ENCODE data around the gene MPV17L. TPM values are rescaled to one million over a fixed set of nuclear protein-coding genes. Genes with fewer than 3 reads are reported as not detected.
"Not testable (repeated sequence)": the region's sequence is repeated elsewhere in the genome, so short reads cannot be mapped to it uniquely, and the experiment has no call there.

MPV17L gene
- total RNA-seq, 2 experiments from 2014 or later = not detected

GRCh38 chr16:15398618-15399316 is 3.2 kb downstream of the MPV17L start:
- Mint-ChIP-seq H3K4me1 (no peaks in the 10 kb centered on the region), H3K4me3 (no peak overlapping the region), H3K36me3 (ENCODE audit: low read depth) (no peaks in the 10 kb centered on the region), H3K27ac (no peak overlapping the region), H3K9me3 (no peaks in the 10 kb centered on the region), H3K27me3 (peaks cover 40% of the 10 kb centered on the region)
- ChIA-PET CTCF (interaction anchor here (0.6 kb wide), 1 partner anchor 135 kb away, joined by 3 read pairs; no protein-coding TSS in a partner anchor), POLR2A (no interaction called here)
- no peak for DNase-seq

DNA sequence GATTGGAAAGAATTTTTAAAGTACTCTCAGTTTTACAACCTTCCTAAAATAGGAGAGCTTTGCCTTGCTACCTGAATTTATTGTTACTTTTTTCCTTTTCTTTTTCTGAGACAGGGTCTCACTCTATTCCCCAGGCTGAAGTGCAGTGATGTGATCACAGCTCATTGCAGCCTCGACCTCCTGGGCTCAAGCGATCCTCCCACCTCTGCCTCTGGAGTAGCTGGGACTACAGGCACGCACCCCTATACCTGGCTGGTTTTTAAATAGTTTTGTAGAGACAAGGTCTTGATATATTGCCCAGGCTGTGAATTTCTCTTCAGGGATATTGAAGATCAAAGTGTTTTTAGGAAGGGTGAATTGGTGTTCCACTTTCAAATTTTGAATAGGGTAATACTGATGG is 3.8 kb downstream of the MPV17L start:
- no peak overlapping the region for H3K4me3 Mint-ChIP-seq
- H3K36me3 Mint-ChIP-seq (ENCODE audit: low read depth) = no peaks in the 10 kb centered on the region
- no peaks in the 10 kb centered on the region for H3K9me3 Mint-ChIP-seq
- DNase-seq = no peak
- no peaks in the 10 kb centered on the region for H3K4me1 Mint-ChIP-seq
- H3K27me3 Mint-ChIP-seq = peaks cover 38% of the 10 kb centered on the region
- CTCF ChIA-PET = interaction anchor here (0.6 kb wide), 1 partner anchor 135 kb away, joined by 3 read pairs; no protein-coding TSS in a partner anchor
- H3K27ac Mint-ChIP-seq = no peak overlapping the region
- POLR2A ChIA-PET = no interaction called here

DNA sequence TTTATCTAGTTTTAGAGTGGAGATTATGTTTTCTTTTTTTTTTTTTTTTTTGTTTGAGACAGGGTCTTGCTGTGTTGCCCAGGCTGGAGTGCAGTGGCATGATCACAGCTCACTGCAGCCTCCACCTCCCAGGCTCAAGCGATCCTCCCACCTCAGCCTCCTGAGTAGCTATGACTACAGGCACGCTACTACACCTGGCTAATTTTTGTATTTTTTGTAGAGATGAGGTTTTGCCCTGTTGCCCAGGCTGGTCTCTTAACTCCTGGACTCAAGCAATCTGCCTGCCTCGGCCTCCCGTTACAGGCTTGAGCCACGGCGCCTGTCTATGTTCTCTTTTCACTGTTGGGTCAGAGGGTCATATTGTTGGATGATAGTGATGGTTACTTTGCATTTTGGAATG is 4.8 kb downstream of the MPV17L start:
- H3K27me3 Mint-ChIP-seq = peaks cover 33% of the 10 kb centered on the region
- H3K27ac Mint-ChIP-seq; DNase-seq; H3K4me3 Mint-ChIP-seq; POLR2A ChIA-PET; CTCF ChIA-PET; H3K9me3 Mint-ChIP-seq; H3K4me1 Mint-ChIP-seq; H3K36me3 Mint-ChIP-seq (ENCODE audit: low read depth): not testable (repeated sequence)

GRCh38 chr16:15401972-15402371 is 6.4 kb downstream of the MPV17L start:
- Mint-ChIP-seq H3K9me3 (no peaks in the 10 kb centered on the region), H3K27ac (no peak overlapping the region), H3K4me3 (no peak overlapping the region), H3K4me1 (no peaks in the 10 kb centered on the region), H3K36me3 (ENCODE audit: low read depth) (no peaks in the 10 kb centered on the region), H3K27me3 (peaks cover 21% of the 10 kb centered on the region)
- CTCF ChIA-PET = no interaction called here
- POLR2A ChIA-PET = no interaction called here
- DNase-seq = no peak

GRCh38 chr16:15403392-15403995 is 7.9 kb downstream of the MPV17L start:
- Mint-ChIP-seq H3K4me3 (no peak overlapping the region), H3K27me3 (peaks cover 8% of the 10 kb centered on the region), H3K27ac (no peak overlapping the region), H3K9me3 (no peaks in the 10 kb centered on the region), H3K4me1 (no peaks in the 10 kb centered on the region), H3K36me3 (ENCODE audit: low read depth) (no peaks in the 10 kb centered on the region)
- DNase-seq = no peak
- ChIA-PET CTCF (interaction anchor here (0.6 to 0.7 kb wide), 2 partner anchors 72 to 1139 kb away, joined by 3 read pairs; no protein-coding TSS in a partner anchor), POLR2A (no interaction called here)

- H3K27me3 Mint-ChIP-seq; H3K36me3 Mint-ChIP-seq (ENCODE audit: low read depth); H3K9me3 Mint-ChIP-seq; POLR2A ChIA-PET; H3K4me1 Mint-ChIP-seq; DNase-seq; H3K4me3 Mint-ChIP-seq; H3K27ac Mint-ChIP-seq: not testable (repeated sequence)
- CTCF ChIA-PET = interaction anchor here (0.6 kb wide), 1 partner anchor 1139 kb away, joined by 3 read pairs; no protein-coding TSS in a partner anchor
Observed at GRCh38 chr16:15404091-15404490, 8.5 kb downstream of the MPV17L start.

- ChIA-PET CTCF (no interaction called here), POLR2A (no interaction called here)
- H3K9me3 Mint-ChIP-seq = no peaks in the 10 kb centered on the region
- no peak overlapping the region for H3K27ac Mint-ChIP-seq
- no peak overlapping the region for H3K4me3 Mint-ChIP-seq
- H3K36me3 Mint-ChIP-seq (ENCODE audit: low read depth) = no peaks in the 10 kb centered on the region
- no peak for DNase-seq
- no peaks in the 10 kb centered on the region for H3K4me1 Mint-ChIP-seq
- H3K27me3 Mint-ChIP-seq = no peaks in the 10 kb centered on the region
Observed at GRCh38 chr16:15404792-15405191, 9.2 kb downstream of the MPV17L start.

DNA sequence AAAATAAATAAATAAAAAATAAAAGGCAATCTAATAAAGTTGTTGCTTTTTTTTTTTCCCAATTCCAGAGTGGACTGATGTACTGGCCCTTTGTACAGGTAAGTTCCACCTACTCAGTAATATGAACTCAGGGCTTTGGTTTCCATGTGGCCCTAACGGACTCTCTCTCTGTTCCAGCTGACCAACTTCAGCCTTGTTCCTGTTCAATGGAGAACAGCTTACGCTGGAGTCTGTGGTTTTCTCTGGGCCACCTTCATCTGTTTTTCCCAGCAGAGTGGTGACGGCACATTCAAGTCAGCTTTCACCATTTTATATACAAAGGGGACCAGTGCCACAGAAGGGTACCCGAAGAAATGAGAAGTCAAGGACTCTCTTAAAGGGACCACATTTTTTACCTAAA is 12.2 kb downstream of the MPV17L start:
- H3K4me1 Mint-ChIP-seq; H3K27ac Mint-ChIP-seq; DNase-seq; POLR2A ChIA-PET; CTCF ChIA-PET; H3K36me3 Mint-ChIP-seq (ENCODE audit: low read depth); H3K9me3 Mint-ChIP-seq; H3K4me3 Mint-ChIP-seq; H3K27me3 Mint-ChIP-seq: not testable (repeated sequence)

DNA sequence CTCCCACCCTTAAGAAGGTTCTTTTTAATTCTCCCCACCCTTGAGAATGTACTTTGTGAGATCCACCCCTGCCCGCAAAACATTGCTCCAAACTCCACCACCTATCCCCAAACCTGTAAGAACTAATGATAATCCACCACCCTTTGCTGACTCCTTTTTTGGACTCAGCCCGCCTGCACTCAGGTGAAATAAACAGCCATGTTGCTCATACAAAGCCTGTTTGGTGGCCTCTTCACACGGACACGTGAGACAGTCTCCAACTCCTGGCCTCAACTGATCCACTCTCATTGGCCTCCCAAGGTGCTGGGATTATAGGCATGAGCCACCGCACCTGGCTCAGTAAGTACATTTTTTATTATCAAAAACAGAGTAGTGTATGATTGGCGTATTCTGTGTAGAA is 13.9 kb downstream of the MPV17L start:
- H3K27ac Mint-ChIP-seq; H3K9me3 Mint-ChIP-seq; H3K27me3 Mint-ChIP-seq; H3K4me1 Mint-ChIP-seq; POLR2A ChIA-PET; H3K36me3 Mint-ChIP-seq (ENCODE audit: low read depth); CTCF ChIA-PET; H3K4me3 Mint-ChIP-seq; DNase-seq: not testable (repeated sequence)

DNA sequence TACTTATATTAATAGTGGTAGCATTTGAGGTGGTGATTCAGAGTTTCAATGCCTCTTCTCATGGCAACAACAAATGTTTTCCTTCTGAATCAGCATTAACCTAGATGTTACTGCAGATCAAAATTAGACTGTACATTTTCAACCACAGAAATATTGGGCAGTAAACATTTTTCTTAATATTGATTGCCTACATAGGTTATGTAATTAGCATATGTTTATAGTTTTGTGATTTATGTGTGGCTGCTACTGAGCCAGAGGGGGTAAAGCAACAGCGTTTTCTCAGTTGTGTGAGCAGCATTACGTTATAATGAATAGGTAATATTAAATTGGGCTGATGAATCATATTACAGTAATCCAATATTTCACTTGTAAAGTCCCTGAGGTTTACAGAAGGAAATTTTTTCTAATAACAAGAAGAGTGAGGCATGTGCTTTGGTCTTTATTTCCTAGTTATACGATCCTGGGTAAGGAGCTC is 20.0 kb downstream of the MPV17L start:
- no peak overlapping the region for H3K27ac Mint-ChIP-seq
- CTCF ChIA-PET = no interaction called here
- H3K36me3 Mint-ChIP-seq (ENCODE audit: low read depth) = no peaks in the 10 kb centered on the region
- no peaks in the 10 kb centered on the region for H3K9me3 Mint-ChIP-seq
- no peak for DNase-seq
- no peaks in the 10 kb centered on the region for H3K4me1 Mint-ChIP-seq
- POLR2A ChIA-PET = no interaction called here
- H3K27me3 Mint-ChIP-seq = peaks cover 5% of the 10 kb centered on the region
- no peak overlapping the region for H3K4me3 Mint-ChIP-seq

- no peak overlapping the region for H3K27ac Mint-ChIP-seq
- no peak overlapping the region for H3K4me3 Mint-ChIP-seq
- no peaks in the 10 kb centered on the region for H3K36me3 Mint-ChIP-seq (ENCODE audit: low read depth)
- CTCF ChIA-PET = interaction anchor here (0.7 kb wide), 1 partner anchor 53 kb away, joined by 3 read pairs; no protein-coding TSS in a partner anchor
- no peaks in the 10 kb centered on the region for H3K4me1 Mint-ChIP-seq
- H3K27me3 Mint-ChIP-seq = peaks cover 6% of the 10 kb centered on the region
- H3K9me3 Mint-ChIP-seq = no peaks in the 10 kb centered on the region
- DNase-seq = no peak
- POLR2A ChIA-PET = no interaction called here
Observed at GRCh38 chr16:15417197-15417596, 21.6 kb downstream of the MPV17L start.

DNA sequence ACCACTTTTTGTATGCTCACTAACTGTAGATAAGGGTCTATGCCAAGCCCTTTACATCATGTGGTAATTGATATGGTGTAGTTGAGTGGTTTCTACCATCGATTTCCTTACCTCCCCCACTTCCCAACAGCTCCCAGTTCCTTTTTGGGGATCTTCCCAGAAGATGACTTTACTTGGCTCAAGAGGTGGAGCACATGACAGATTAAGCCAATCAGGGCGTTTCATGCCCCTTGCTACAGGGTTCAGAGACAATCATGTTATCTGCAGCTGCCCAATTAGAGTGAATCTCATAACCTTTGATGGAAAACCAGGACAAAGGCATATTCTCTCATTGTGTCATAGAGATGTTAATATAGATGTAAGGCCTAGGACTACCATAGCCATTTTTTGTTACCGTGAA is 22.7 kb downstream of the MPV17L start:
- H3K27ac Mint-ChIP-seq = no peak overlapping the region
- H3K4me1 Mint-ChIP-seq = no peaks in the 10 kb centered on the region
- ChIA-PET POLR2A (no interaction called here), CTCF (no interaction called here)
- H3K4me3 Mint-ChIP-seq = no peak overlapping the region
- no peaks in the 10 kb centered on the region for H3K36me3 Mint-ChIP-seq (ENCODE audit: low read depth)
- no peaks in the 10 kb centered on the region for H3K9me3 Mint-ChIP-seq
- no peak for DNase-seq
- H3K27me3 Mint-ChIP-seq = peaks cover 12% of the 10 kb centered on the region

- H3K4me3 Mint-ChIP-seq; DNase-seq; CTCF ChIA-PET; H3K9me3 Mint-ChIP-seq; H3K4me1 Mint-ChIP-seq; H3K27ac Mint-ChIP-seq; H3K36me3 Mint-ChIP-seq (ENCODE audit: low read depth); POLR2A ChIA-PET: not testable (repeated sequence)
- H3K27me3 Mint-ChIP-seq = peaks cover 10% of the 10 kb centered on the region
Observed at GRCh38 chr16:15421696-15422095, 26.1 kb downstream of the MPV17L start.

GRCh38 chr16:15422222-15422621 is 26.7 kb downstream of the MPV17L start:
- CTCF ChIA-PET = no interaction called here
- DNase-seq = no peak
- POLR2A ChIA-PET = no interaction called here
- Mint-ChIP-seq H3K36me3 (ENCODE audit: low read depth) (no peaks in the 10 kb centered on the region), H3K9me3 (no peaks in the 10 kb centered on the region), H3K27me3 (peaks cover 10% of the 10 kb centered on the region), H3K4me1 (no peaks in the 10 kb centered on the region), H3K4me3 (no peak overlapping the region), H3K27ac (no peak overlapping the region)
